AML-193 (cell line): ENCODE measurements around the gene RPS15.
A peak's percentile ranks its signal among the peaks of the same experiment; 100 is the strongest.
"Not testable (repeated sequence)": the region's sequence is repeated elsewhere in the genome, so short reads cannot be mapped to it uniquely, and the experiment has no call there.

Experiments used
- DNase-seq, 2 experiments: peaks; one replicate each; lab custom pipeline; 2025; lab: John Stamatoyannopoulos, UW

Gene RPS15

DNA sequence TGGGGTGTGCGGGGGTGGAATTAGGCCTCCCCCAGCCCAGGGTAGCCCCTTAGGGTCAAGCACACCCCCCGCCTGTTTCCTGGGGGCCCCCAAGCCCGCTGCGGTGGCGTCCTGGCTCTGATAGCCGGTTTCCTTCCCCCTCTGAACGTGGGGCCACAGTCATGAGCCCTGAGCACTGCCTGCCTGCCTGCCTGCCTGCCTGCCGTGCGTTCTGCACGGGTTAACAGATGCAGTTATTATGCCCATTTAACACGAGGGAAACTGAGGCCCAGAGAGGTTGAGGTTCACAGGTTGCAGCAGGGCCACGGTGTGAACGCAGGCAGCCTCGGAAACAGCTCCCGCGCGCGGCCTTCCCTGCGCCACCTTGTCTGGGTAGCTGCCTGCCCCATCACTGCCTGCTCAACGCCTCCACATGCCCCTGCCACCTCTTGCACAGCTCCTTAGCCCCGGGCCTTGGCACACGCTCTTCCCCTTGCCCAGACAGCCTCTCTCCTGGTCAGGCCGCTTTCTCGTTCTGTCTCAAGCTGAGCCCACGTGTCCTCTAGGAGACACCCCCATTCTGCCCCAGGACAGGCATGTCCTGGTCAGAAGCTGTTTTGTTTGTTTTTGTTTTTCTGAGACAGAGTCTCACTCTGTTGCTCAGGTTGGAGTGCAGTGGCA, 35.7 kb upstream of the RPS15 start:
- no peak for DNase-seq

GRCh38 chr19:1406774-1407527, 31.2 kb upstream of the RPS15 start:
- peak; percentile 93 to 94 for DNase-seq

GRCh38 chr19:1407528-1408299, 30.5 kb upstream of the RPS15 start, which contains the start of gene DAZAP1:
DAZAP1 (plus strand) TSS chr19:1407586; CDS start chr19:1407774, 188 bp downstream.
- no peak for DNase-seq

DNA sequence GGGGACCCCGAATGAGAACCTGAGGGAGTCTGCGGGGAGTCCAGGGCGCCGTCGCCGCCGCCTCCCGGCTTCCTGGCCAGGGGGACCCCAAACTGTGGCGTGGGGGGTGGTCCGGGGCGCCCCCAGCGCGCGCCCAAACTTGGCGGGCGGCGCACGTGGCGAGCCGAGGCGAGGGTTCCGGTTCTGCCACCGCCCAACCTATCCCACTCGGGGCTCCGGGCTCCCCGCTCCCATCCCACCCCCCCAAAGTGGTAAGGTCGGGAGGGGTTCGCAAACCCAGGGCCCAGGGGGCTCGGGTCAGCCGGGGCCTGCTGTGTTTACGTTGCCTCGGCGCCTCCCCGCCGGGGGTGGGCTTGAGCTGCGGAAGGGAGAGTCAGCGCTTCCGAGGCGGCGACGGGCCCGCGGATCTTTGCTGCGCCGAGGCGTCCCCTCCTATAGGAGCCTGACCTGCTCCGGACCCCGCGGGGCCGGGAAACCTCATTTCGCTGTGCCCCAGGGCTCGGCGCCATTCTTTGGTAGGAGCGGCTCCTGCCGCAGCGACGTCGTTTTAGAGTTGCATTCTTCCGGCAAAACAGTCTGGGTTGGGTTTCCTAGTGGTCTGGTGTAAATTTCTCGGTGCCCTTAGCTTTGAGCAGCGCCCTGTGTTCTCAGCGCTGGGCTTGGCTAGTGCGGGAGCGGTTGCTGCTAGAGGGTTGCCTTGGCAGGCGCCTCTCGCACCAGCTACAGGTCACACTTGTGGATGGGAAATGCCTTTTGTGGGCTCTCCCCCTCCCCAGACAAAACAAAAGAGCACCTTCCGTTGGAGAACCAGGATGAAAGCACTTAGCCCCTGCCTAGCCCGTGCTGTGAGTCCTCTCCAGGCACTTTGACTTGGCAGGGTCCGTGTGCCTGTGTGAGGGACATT, 29.6 kb upstream of the RPS15 start:
- no peak for DNase-seq

DNA sequence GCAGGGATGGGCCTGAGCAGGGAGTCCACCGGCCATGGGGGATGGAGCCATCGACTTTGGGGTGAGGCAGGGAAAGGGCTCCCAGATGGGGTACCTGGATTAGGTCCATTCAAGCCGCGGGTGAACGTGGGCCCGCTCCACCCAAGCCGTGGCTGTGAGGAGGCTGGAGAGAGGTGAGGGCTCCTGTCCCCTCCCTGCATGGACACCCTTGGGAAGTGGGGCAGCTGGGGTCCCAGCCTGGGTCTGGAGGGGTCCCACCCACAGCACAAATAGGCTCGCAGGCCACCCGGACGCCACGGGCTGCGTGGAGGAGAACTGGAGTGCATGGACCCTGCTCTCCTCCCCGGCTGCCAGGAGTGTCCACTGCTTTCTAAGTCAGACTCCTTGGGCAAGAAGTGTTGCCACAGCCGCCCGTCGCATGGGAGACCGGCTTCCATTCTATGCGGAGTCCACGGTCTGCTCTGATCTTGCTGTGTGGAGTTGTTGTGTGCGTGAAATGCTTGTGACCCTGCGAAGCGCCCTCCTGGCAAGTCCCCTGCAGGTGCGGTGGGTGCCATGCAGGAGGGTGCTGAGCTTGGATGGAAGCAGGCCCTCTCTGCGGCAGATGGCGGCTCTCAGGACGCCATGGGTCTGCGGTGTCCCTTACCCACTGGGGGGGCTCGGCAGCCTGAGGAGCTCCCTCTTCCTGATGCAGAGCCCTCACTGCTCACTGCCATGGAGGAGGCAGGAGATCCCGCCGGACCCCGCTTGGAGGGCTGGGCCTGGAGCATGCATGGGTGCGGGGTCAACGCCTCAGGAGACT, 28.8 kb upstream of the RPS15 start:
- no peak for DNase-seq

GRCh38 chr19:1410136-1410786, 27.9 kb upstream of the RPS15 start:
- no peak for DNase-seq

DNA sequence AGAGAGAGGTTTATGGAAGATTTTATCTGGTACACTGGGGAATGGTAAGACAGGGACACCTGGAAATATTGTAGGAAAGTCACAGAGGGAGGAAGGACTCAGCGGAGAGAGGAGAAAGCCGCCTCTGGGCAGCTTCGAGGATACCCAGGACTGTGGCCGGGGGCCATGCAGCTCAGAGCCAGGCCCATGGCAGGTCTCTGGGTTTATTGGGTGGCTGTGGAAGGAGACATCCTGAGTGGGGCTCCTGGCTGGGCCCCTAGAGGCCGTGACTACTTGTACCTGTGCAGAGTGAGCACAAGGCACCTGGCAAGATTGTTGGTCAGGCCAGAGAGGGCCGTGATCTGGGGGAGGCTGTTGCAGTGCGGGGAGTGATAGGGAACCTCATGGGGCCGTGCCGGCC, 27.4 kb upstream of the RPS15 start:
- DNase-seq, result no peak

- DNase-seq, result no peak
Measured at GRCh38 chr19:1411255-1412191, 26.7 kb upstream of the RPS15 start.

GRCh38 chr19:1412323-1412923, 25.8 kb upstream of the RPS15 start:
- no peak for DNase-seq

GRCh38 chr19:1412995-1413800, 25.0 kb upstream of the RPS15 start:
- no peak for DNase-seq

- no peak for DNase-seq
Measured at GRCh38 chr19:1416014-1416841, 22.0 kb upstream of the RPS15 start.

GRCh38 chr19:1417145-1417544, 21.1 kb upstream of the RPS15 start:
- DNase-seq, result no peak

- no peak for DNase-seq
Measured at GRCh38 chr19:1417681-1418495, 20.3 kb upstream of the RPS15 start.

DNA sequence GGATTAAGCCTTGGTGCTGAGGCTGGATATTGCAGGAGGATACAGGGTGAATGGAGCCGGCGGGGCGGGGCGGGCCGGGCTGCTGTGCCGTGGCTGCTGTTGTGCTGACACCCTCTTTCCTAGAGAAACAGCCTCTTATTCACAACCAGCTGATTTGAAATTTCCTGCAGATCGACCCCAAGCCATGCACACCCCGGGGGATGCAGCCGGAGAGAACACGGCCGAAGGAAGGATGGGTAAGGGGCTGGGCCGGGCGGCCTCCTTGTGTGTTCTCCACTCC, 19.8 kb upstream of the RPS15 start:
- no peak for DNase-seq

DNA sequence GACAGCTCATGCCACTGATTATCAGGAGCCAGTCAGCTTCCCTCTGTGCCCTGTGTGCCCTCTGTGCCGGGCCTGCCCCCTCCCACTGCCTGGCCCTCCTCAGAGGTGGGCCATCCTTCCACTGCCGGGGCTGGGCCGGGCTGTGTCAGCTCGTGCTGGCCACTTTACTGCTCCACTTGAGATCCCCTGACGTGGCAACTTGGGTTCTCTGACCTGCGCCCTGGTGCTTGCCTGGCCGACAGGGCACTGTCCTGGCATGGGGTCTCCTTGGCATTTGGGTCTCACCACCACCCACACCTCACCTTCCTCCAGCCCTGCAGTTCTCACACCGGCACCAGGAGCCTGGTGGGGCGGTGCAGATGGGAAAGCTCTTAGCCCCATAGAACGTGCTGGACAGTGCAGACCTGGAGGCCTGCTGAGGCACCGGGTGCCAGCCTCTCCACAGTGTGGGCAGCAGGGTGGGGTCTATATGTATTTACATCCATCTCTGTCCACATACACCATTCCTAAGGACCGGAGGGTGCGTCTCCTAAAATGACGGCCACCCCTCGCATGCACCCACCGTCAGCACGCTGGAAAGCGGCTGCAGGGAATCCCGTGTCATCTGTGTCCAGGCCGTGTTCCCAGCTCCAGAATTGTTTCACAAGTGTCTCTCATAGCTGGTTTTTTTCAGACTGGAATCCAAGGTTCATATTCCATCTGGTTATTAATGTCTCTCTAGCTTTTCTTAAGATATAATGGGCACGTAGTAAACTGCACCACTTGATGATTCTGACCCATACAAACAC, 19.1 kb upstream of the RPS15 start:
- no peak for DNase-seq

- DNase-seq, result not testable (repeated sequence)
Measured at GRCh38 chr19:1420085-1420484, 18.1 kb upstream of the RPS15 start.
